Bronchial epithelial cell (primary cell): ENCODE measurements around the gene COBL. TPM values are rescaled to one million over a fixed set of nuclear protein-coding genes. Genes with fewer than 3 reads are reported as not detected.
A peak's percentile ranks its signal among the peaks of the same experiment; 100 is the strongest.

Experiments used
- DNase-seq: peaks from one replicate; pipeline ENCODE4 v3.0.0-alpha.2; 2010; ENCODE audit warnings: low read depth
- FAIRE-seq: peaks from 2 replicates; lab custom pipeline; 2011; peaks lifted over from hg19 to GRCh38; lab: Jason Lieb, UNC
- H3K27me3 ChIP-seq: 2 replicates; pipeline ENCODE4 v1.5.1; 2011; ENCODE audit warnings: low read length; ENCODE audit not compliant: control insufficient read depth, insufficient read depth
- H3K36me3 ChIP-seq: 2 replicates; pipeline ENCODE4 v1.5.1; 2011; ENCODE audit warnings: low read length; ENCODE audit not compliant: control insufficient read depth, insufficient read depth
- H3K4me3 ChIP-seq: 2 replicates; pipeline ENCODE4 v1.5.1; 2011; ENCODE audit warnings: mild to moderate bottlenecking, low read depth, low read length, control low read depth
- total RNA-seq: library from RNA; depleted of rRNA; stranded (reverse); fragments of >200 nt; gene quantifications from 2 replicates; pipeline ENCODE4 v1.2.1, GENCODE V29; 2014
- TF ChIP-seq, protein P1 (sequence below): IDR thresholded peaks from 2 replicates; pipeline ENCODE4 v1.5.1; 2011; ENCODE audit warnings: mild to moderate bottlenecking, moderate library complexity, low read length, control low read depth, inconsistent platforms; ENCODE audit not compliant: insufficient read depth, severe bottlenecking

Gene COBL
- total RNA-seq, 1 donor from 2014 or later = 1.1 TPM

GRCh38 chr7:51275532-51275931, 41.1 kb downstream of the COBL start:
- no peaks in the 10 kb centered on the region for H3K27me3 ChIP-seq
- no peak for DNase-seq
- TF ChIP-seq, protein P1, sequence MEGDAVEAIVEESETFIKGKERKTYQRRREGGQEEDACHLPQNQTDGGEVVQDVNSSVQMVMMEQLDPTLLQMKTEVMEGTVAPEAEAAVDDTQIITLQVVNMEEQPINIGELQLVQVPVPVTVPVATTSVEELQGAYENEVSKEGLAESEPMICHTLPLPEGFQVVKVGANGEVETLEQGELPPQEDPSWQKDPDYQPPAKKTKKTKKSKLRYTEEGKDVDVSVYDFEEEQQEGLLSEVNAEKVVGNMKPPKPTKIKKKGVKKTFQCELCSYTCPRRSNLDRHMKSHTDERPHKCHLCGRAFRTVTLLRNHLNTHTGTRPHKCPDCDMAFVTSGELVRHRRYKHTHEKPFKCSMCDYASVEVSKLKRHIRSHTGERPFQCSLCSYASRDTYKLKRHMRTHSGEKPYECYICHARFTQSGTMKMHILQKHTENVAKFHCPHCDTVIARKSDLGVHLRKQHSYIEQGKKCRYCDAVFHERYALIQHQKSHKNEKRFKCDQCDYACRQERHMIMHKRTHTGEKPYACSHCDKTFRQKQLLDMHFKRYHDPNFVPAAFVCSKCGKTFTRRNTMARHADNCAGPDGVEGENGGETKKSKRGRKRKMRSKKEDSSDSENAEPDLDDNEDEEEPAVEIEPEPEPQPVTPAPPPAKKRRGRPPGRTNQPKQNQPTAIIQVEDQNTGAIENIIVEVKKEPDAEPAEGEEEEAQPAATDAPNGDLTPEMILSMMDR = no peak
- no peaks in the 10 kb centered on the region for H3K36me3 ChIP-seq
- no peak for FAIRE-seq
- H3K4me3 ChIP-seq = no peak overlapping the region

GRCh38 chr7:51274955-51275354, 41.7 kb downstream of the COBL start:
- Histone ChIP-seq H3K27me3 (no peaks in the 10 kb centered on the region), H3K36me3 (no peaks in the 10 kb centered on the region), H3K4me3 (no peak overlapping the region)
- DNase-seq (no peak), FAIRE-seq (no peak)
- TF ChIP-seq, protein P1 = no peak

- Histone ChIP-seq H3K27me3 (no peaks in the 10 kb centered on the region), H3K4me3 (no peak overlapping the region), H3K36me3 (no peaks in the 10 kb centered on the region)
- FAIRE-seq (peak; percentile 47), DNase-seq (no peak)
- TF ChIP-seq, protein P1 = no peak
These were observed 42.6 kb downstream of the COBL start for GRCh38 chr7:51274001-51274400.

GRCh38 chr7:51273360-51273759, 43.2 kb downstream of the COBL start:
- DNase-seq (no peak), FAIRE-seq (no peak)
- Histone ChIP-seq H3K4me3 (no peak overlapping the region), H3K27me3 (no peaks in the 10 kb centered on the region), H3K36me3 (no peaks in the 10 kb centered on the region)
- TF ChIP-seq, protein P1 = no peak

- FAIRE-seq = no peak
- TF ChIP-seq, protein P1 = no peak
- no peak overlapping the region for H3K4me3 ChIP-seq
These were observed 45.6 kb downstream of the COBL start for GRCh38 chr7:51270965-51271364.

GRCh38 chr7:51269911-51270310, 46.7 kb downstream of the COBL start:
- no peak for FAIRE-seq
- no peaks in the 10 kb centered on the region for H3K36me3 ChIP-seq
- TF ChIP-seq, protein P1 = no peak
- no peak for DNase-seq
- no peaks in the 10 kb centered on the region for H3K27me3 ChIP-seq
- no peak overlapping the region for H3K4me3 ChIP-seq

More at GRCh38 chr7:51270965-51271364, 45.6 kb downstream of the COBL start:
- no peaks in the 10 kb centered on the region for H3K36me3 ChIP-seq
- no peak for DNase-seq
- no peaks in the 10 kb centered on the region for H3K27me3 ChIP-seq
